Measurements from ENCODE around the gene GAS2.
A peak's percentile ranks its signal among the peaks of the same experiment; 100 is the strongest.
"Not testable (repeated sequence)": the region's sequence is repeated elsewhere in the genome, so short reads cannot be mapped to it uniquely, and the experiment has no call there.

GAS2 gene

GRCh38 chr11:22666325-22666687 is at the start of gene GAS2:
TSS of gene GAS2 (plus strand) at chr11:22666611. CDS start at chr11:22674870, 8,259 bp downstream.
- DNase-seq = no peak

- no peak for DNase-seq
Observed at GRCh38 chr11:22617868-22618267, 48.5 kb upstream of the GAS2 start.

- peak; percentile 39 for DNase-seq
Observed at GRCh38 chr11:22624742-22625447, 41.5 kb upstream of the GAS2 start.

DNA sequence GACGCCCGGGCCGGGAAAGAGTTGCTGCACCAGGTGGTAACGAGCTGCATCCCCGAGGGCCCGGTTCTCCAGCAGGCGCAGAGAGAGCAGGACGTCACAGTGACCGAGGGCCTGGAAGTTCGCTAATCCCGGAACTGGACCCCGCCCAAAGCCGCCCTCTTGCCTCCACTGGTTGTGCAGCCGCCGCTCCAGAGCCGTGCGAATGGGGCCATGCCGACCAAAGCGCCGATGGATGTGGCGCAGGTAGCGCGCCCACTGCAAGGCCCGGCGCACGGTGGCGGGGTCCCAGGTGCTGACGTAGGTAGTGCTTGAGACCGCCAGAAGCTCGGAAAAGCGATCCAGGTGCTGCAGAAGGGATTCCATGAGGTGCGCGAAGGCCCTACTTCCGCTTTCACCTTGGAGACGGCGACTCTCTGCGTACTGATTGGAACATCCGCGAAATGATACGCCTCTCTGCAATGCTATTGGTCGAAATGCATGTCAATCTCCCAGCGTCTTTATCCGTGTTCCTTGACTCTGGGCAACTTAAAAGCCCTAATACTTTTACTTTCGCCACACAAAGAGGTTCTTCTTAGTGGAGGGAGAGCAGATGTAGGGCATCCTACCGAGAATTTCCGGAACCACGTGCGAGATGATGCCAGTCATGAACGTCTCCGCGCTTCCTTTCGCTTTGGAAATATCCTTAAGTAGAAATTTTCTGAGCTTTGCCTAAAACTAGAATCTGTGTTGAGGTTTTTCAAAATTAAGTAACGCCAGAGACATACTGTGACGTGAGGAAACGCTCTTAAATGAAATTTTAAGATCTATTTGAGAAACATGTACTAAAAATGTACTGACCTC is 40.7 kb upstream of the GAS2 start, which contains the start of gene FANCF:
Gene FANCF, minus strand, starts transcription at position 376 of the 840 bp plus-strand sequence. Its CDS starts 13 bp downstream, at position 363.
- peak; percentile 90 for DNase-seq

GRCh38 chr11:22626573-22627239 is 39.7 kb upstream of the GAS2 start:
- no peak for DNase-seq

DNA sequence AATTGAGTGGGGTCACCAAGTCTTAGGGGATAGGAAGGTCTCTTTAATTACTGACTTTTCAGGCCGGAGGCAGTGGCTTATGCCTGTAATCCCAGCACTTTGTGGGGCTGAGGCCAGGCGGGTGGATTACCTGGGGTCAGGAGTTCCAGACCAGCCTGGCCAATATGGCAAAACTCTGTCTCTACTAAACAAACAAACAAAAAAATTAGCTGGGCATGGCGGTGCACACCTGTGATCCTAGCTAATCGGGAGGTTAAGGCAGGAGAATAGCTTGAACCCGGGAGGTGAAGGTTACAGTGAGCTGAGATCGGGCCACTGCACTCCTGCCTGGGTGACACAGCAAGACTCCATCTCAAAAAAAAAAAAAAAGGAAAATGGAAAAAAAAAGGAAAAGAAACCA is 39.0 kb upstream of the GAS2 start:
- DNase-seq = no peak

GRCh38 chr11:22633354-22633902 is 33.0 kb upstream of the GAS2 start:
- DNase-seq = no peak

GRCh38 chr11:22634897-22635629 is 31.3 kb upstream of the GAS2 start:
- DNase-seq = peak; percentile 16

DNA sequence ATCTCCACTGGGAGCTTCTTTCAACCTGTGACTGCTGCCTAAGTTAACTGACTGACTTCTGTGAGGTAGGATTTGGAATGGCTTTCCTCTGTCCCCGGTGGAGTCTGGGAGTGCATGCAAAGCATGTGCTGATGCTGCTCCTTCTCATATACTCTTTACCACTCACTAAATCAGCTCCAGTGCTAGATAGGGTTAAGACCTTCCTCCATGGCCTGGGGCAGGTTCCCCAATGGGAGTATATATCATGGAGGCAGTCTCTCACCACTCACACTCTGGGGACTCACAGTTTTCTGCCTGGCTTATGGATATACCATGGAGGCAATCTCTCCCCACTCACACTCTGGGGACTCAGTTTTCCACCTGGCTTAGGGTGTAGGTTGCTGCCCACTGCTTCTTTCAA is 30.7 kb upstream of the GAS2 start:
- DNase-seq = no peak

DNA sequence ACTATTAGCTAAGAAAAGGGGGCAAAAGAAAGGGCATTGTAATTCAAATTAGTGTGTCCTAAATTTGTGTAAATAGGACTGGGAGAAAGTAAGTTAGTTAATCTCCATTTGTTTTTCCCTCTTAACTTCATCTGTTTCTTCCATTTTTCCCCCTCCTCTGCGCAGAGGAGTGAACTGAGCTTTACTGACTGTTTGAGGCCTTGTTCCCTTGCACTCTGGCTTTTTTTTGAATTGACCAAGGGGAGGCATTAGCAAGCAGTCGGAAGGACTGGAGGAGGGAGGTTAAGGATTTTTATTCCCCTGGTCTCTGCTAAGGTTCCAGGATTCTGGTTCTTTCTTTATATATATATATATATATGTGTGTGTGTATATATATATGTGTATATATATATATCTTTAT is 25.5 kb upstream of the GAS2 start:
- no peak for DNase-seq

DNA sequence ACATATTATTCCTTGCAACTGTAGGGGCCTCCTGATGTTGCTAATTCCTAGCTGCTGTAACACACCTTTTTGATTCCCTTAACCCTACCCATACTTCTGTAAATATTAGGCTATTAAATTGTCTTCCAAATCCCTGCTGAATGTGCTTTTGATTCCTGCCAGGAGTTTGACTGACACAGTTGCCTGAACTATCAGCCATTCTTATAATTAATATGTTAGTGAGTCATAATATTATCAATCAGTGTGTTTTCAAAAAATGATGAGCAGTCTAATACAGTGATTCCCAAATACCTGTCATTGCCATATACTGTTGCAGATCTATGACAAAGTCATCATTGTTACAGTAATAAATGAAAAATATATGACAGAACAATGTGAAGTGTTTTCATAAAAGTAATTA is 24.9 kb upstream of the GAS2 start:
- no peak for DNase-seq

DNA sequence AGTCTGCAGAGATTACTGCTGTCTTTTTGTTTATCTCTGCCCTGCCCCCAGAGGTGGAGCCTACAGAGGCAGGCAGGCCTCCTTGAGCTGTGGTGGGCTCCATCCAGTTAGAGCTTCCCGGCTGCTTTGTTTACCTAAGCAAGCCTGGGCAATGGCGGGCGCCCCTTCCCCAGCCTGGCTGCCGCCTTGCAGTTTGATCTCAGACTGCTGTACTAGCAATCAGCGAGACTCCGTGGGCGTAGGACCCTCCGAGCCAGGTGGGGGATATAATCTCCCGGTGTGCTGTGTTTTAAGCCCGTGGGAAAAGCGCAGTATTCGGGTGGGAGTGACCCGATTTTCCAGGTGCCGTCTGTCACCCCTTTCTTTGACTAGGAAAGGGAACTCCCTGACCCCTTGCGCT is 14.1 kb upstream of the GAS2 start:
- DNase-seq = not testable (repeated sequence)

DNA sequence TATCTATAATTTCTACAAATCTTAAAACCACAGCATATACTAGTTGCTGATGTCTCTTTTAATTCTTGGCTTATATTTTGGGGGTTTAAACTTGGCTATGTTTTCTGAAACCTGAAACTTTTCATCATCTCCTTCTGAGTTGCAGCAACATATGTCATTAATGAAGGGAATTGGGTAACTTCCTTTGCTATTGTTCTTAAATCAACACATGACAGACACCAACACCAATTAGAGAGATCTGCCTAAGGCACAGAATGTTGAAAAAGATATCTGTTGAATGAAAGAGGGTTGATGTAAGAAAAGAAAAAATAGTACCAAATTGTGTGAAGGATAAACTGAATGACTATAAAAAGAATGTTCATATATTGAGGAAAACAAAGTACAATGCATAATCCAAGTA is 10.3 kb upstream of the GAS2 start:
- no peak for DNase-seq

GRCh38 chr11:22657101-22657694 is 9.2 kb upstream of the GAS2 start:
- no peak for DNase-seq

- no peak for DNase-seq
Observed at GRCh38 chr11:22659783-22660182, 6.6 kb upstream of the GAS2 start.

DNA sequence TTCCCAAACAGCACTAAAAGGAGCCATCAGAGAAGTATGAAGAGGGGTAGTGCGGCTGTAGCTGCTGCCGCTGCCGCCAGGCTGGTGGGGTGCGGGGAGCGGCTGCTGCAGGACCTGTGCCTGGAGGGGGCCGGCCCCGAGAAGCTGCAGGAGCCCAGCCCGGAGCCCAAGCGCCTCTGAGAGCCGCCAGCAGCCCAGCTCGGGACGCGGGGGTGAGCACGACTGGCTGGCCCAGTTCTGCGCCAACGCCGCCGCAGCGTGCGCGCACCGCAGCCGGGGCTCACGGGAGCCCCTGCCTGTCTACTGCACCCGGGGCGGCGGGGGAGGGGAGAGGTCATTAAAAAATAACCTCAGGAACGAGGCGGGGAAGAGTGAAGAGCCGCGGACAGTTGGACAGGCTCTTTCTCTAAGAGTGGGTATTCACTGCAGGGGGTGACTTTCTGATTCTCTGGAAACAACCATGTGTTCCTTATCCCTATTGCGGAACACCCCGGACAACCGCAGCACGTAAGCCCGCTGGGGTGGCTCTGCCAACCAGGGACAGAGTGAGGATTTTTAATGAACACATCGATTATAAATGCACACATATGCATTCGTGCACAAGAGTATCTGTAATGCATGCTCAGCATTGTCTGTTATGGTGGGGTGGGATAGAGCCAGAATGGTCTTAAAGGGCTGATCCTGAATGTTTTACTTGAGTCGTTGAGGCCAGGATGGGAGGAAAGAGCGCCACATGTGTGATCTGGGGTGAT is 453 bp downstream of the GAS2 start:
- DNase-seq = no peak

GRCh38 chr11:22668005-22668796 is 1.8 kb downstream of the GAS2 start:
- no peak for DNase-seq

DNA sequence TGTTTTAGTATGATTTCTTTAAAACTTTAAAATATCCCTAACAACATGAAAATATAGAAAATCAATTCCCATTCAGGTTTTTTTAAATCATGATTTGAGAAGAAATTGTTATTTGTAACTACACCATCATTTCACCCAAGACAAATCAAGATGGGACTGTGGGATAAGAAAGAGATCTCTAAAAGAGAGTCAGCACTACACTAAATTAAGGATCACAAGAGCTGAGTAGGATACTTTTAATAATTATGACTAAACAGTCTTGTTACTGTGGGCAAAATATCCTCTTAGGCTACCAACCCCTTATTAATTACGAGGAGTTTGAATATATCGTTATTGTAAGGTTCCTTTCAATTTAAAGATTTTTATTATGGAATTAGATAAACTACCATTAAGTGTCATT is 3.0 kb downstream of the GAS2 start:
- DNase-seq = no peak

DNA sequence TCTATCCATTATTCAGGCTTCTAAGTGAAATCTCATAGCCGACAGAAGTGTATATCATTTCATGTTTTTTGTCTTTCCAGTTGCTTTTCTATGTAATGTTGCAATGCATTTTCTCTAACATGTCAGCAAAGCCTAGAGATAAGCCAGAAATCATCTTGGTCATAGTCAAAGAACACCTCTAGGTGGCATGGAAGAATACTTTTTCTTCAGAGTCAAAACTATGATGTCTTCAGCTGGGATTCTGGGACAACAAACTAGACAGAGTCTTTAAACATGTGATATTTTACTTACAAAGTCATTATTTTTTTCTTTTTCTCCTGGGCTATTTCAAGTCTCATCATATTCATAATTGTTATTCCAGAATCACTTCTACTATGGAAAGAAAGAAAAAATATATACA is 4.4 kb downstream of the GAS2 start:
- no peak for DNase-seq

DNA sequence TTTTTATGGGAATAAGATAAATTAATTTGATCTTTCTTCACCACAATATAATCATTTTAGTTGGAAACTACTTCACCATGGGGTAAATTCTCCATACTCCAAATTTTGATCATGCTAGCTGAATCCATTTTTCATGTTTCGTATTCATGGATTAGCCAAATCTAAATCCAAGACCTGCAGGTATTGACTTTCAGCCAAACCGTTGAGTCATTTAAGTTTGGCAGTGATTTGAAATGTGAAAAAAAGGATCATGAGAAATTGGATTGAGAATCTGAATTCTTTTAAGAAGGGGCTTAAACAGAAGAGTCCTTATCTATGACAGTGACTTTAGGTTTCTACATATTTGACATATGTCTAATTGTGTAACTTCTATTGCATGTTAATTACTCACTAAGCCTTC is 5.3 kb downstream of the GAS2 start:
- no peak for DNase-seq

Data from NCI-H2029 treated with DMSO at 0.1 percent for 48 hours (cell line).